Measurements from ENCODE around the gene ADH1B. TPM values are rescaled to one million over a fixed set of nuclear protein-coding genes. Genes with fewer than 3 reads are reported as not detected.

Gene ADH1B
- total RNA-seq, 5 donors from 2014 or later (not counting 1 experiment from before 2014, with no cell fraction given) = 2.0 to 3.1 (median 2.1) TPM; not detected in 2

- DNase-seq (no peak), ATAC-seq (replicated peaks in 1 of 4) (no peak)
- Histone ChIP-seq H3K36me3 (ENCODE audit: control insufficient read depth in 2 of 2, extremely low read depth in 1 of 2, insufficient read depth in 1 of 2, low read length in 1 of 2) (no peaks in the 10 kb centered on the region), H3K4me3 (ENCODE audit: control insufficient read depth in 1 of 2, extremely low read depth in 1 of 2, low read length in 1 of 2) (no peak overlapping the region), H3K9me3 (no peaks in the 10 kb centered on the region), H3K27me3 (replicated peaks in 1 of 2; ENCODE audit: control insufficient read depth in 2 of 2, extremely low read depth in 1 of 2, insufficient read depth in 2 of 2, low read length in 1 of 2) (no peaks in the 10 kb centered on the region), H3K27ac (ENCODE audit: low read length) (no peak overlapping the region), H3K4me1 (ENCODE audit: control insufficient read depth in 1 of 2, extremely low read depth in 1 of 2, insufficient read depth in 2 of 2, low read length in 2 of 2) (no peaks in the 10 kb centered on the region)
- Mint-ChIP-seq H3K27me3 (peaks cover 2 to 6% of the 10 kb centered on the region in 2 donors), H3K4me1 (no peaks in the 10 kb centered on the region), H3K9me3 (no peaks in the 10 kb centered on the region), H3K27ac (no peak overlapping the region), H3K4me3 (no peak overlapping the region), H3K36me3 (no peaks in the 10 kb centered on the region)
- WGBS (ENCODE audit: insufficient coverage) = 50% methylated on average over 1 of the region's 5 CpGs
- CTCF ChIA-PET = no interaction called here
- POLR2A ChIA-PET = interaction anchor here in 1 of 2 donors (0.6 kb wide), 1 partner anchor 1112 kb away, joined by 6 read pairs; no protein-coding TSS in a partner anchor
Observed at GRCh38 chr4:99275050-99275449, 46.2 kb downstream of the ADH1B start.

- no peaks in the 10 kb centered on the region for H3K36me3 Mint-ChIP-seq
- no peaks in the 10 kb centered on the region for H3K9me3 Mint-ChIP-seq
- no peak for ATAC-seq (replicated peaks in 1 of 4)
- no peak overlapping the region for H3K4me3 Mint-ChIP-seq
- no peaks in the 10 kb centered on the region for H3K9me3 ChIP-seq
- CTCF ChIA-PET = no interaction called here
- no peak overlapping the region for H3K27ac Mint-ChIP-seq
- POLR2A ChIA-PET = no interaction called here
- peaks cover 0 to 4% of the 10 kb centered on the region in 2 donors for H3K27me3 Mint-ChIP-seq
- H3K4me1 Mint-ChIP-seq = no peaks in the 10 kb centered on the region
- H3K4me3 ChIP-seq (ENCODE audit: control insufficient read depth in 1 of 2, extremely low read depth in 1 of 2, low read length in 1 of 2) = no peak overlapping the region
- DNase-seq = no peak
- H3K27me3 ChIP-seq (replicated peaks in 1 of 2; ENCODE audit: control insufficient read depth in 2 of 2, extremely low read depth in 1 of 2, insufficient read depth in 2 of 2, low read length in 1 of 2) = no peaks in the 10 kb centered on the region
- 100% methylated on average over 1 of the region's 2 CpGs for WGBS (ENCODE audit: insufficient coverage)
- no peak overlapping the region for H3K27ac ChIP-seq (ENCODE audit: low read length)
- H3K36me3 ChIP-seq (ENCODE audit: control insufficient read depth in 2 of 2, extremely low read depth in 1 of 2, insufficient read depth in 1 of 2, low read length in 1 of 2) = no peaks in the 10 kb centered on the region
- H3K4me1 ChIP-seq (ENCODE audit: control insufficient read depth in 1 of 2, extremely low read depth in 1 of 2, insufficient read depth in 2 of 2, low read length in 2 of 2) = no peaks in the 10 kb centered on the region
Observed at GRCh38 chr4:99273704-99274103, 47.5 kb downstream of the ADH1B start.

- H3K9me3 ChIP-seq = no peaks in the 10 kb centered on the region
- CTCF ChIA-PET = no interaction called here
- no peaks in the 10 kb centered on the region for H3K4me1 Mint-ChIP-seq
- no peak overlapping the region for H3K4me3 ChIP-seq (ENCODE audit: control insufficient read depth in 1 of 2, extremely low read depth in 1 of 2, low read length in 1 of 2)
- peaks cover 0 to 11% of the 10 kb centered on the region in 2 experiments for H3K27me3 ChIP-seq (replicated peaks in 1 of 2; ENCODE audit: control insufficient read depth in 2 of 2, extremely low read depth in 1 of 2, insufficient read depth in 2 of 2, low read length in 1 of 2)
- no peak overlapping the region for H3K4me3 Mint-ChIP-seq
- DNase-seq (no peak), ATAC-seq (replicated peaks in 1 of 4) (no peak)
- H3K36me3 Mint-ChIP-seq = peaks cover 3% of the 10 kb centered on the region
- no peak overlapping the region for H3K27ac Mint-ChIP-seq
- H3K27ac ChIP-seq (ENCODE audit: low read length) = no peak overlapping the region
- POLR2A ChIA-PET = no interaction called here
- H3K27me3 Mint-ChIP-seq = peaks cover 0 to 10% of the 10 kb centered on the region in 2 donors
- H3K9me3 Mint-ChIP-seq = peaks cover 8 to 21% (median 9%) of the 10 kb centered on the region in 3 donors
- no peaks in the 10 kb centered on the region for H3K36me3 ChIP-seq (ENCODE audit: control insufficient read depth in 2 of 2, extremely low read depth in 1 of 2, insufficient read depth in 1 of 2, low read length in 1 of 2)
- no peaks in the 10 kb centered on the region for H3K4me1 ChIP-seq (ENCODE audit: control insufficient read depth in 1 of 2, extremely low read depth in 1 of 2, insufficient read depth in 2 of 2, low read length in 2 of 2)
Observed at GRCh38 chr4:99264927-99265326, 56.3 kb downstream of the ADH1B start.

Other genes starting within 250 kb of the ADH1B start
- 10 to 100 TPM; 51.1 to 80.6 (median 70.5) TPM for gene ADH5, start 232.6 kb downstream of the ADH1B start, total RNA-seq
- under 1 TPM in 2 of 5 donors, not detected in 3; 0.33 to 0.64 TPM for gene ADH4, start 177.1 kb downstream of the ADH1B start, total RNA-seq
- gene ADH6, start 102.2 kb downstream of the ADH1B start, total RNA-seq = under 1 TPM in 3 of 5 donors, not detected in 2; 0.13 to 0.20 (median 0.16) TPM
- under 1 TPM in 1 of 5 donors, not detected in 4; 0.20 TPM for gene ADH1A, start 30.4 kb downstream of the ADH1B start, total RNA-seq
- under 1 TPM in 2 of 5 donors, not detected in 3; 0.19 to 0.20 TPM for gene ADH1C, start 31.3 kb upstream of the ADH1B start, total RNA-seq
- not detected for gene ADH7, start 113.9 kb upstream of the ADH1B start, total RNA-seq
- gene C4orf17, start 189.6 kb upstream of the ADH1B start, total RNA-seq = not detected
- gene TRMT10A, start 242.6 kb upstream of the ADH1B start, total RNA-seq = 1 to 10 TPM; 3.4 to 5.3 (median 4.0) TPM